Endothelial cell of umbilical vein (primary cell): ENCODE results near the gene DIP2A. TPM values are rescaled to one million over a fixed set of nuclear protein-coding genes. Genes with fewer than 3 reads are reported as not detected.
A peak's percentile ranks its signal among the peaks of the same experiment; 100 is the strongest.

Experiments used
- BruUV-seq: library from RNA; stranded (reverse); fragments of 400-500 nt; replicated peaks from 2 replicates; lab custom pipeline; 2021; lab: Mats Ljungman, UMichigan
- CTCF ChIA-PET: fragments of 300-600, 350-600 bp; sonication (Branson Sonifier 250); formaldehyde crosslinking; loops from one replicate; lab custom pipeline; 2021; ENCODE audit warnings: antibody characterized with exemption, inconsistent platforms; lab: Charles Lee
- POLR2A ChIA-PET: fragments of 300-600, 350-600 bp; sonication (Branson Sonifier 250); formaldehyde crosslinking; loops from one replicate; lab custom pipeline; 2021; ENCODE audit warnings: antibody characterized with exemption, inconsistent platforms; lab: Charles Lee
- DNase-seq: peaks from one replicate; pipeline ENCODE4 v3.0.0-alpha.2; 2011; ENCODE audit warnings: low read depth, low spot score
- FAIRE-seq: peaks from 2 replicates; lab custom pipeline; 2011; peaks lifted over from hg19 to GRCh38; lab: Jason Lieb, UNC
- H2AFZ ChIP-seq: 2 replicates; pipeline ENCODE4 v1.6.0; 2012; ENCODE audit warnings: low read depth, low read length, control low read depth, inconsistent platforms
- H3K27ac ChIP-seq: 2 replicates; pipeline ENCODE4 v1.5.1; 2011; ENCODE audit warnings: low read depth, mild to moderate bottlenecking, control low read depth, low read length, moderate library complexity; ENCODE audit not compliant: insufficient read depth
- H3K27me3 ChIP-seq, 2 experiments: 2 replicates each; pipeline versions ENCODE4 v1.6.0 to v1.6.1; 2011; ENCODE audit warnings: low read length in 2 of 2, mixed read lengths in 1 of 2; ENCODE audit not compliant: control insufficient read depth in 2 of 2, insufficient read depth in 2 of 2
- H3K36me3 ChIP-seq, 2 experiments: 2 replicates in 1 of 2; 3 replicates in 1 of 2; pipeline ENCODE4 v1.5.1; 2011; ENCODE audit warnings: low read length in 2 of 2, mild to moderate bottlenecking in 1 of 2, moderate library complexity in 1 of 2; ENCODE audit not compliant: control insufficient read depth in 2 of 2, insufficient read depth in 2 of 2; ENCODE audit errors: extremely low read depth in 1 of 2
- H3K4me1 ChIP-seq: 3 replicates; pipeline ENCODE4 v1.5.1; 2011; ENCODE audit warnings: mild to moderate bottlenecking, low read length; ENCODE audit not compliant: control insufficient read depth, insufficient read depth; ENCODE audit errors: extremely low read depth
- H3K4me2 ChIP-seq: 2 replicates; pipeline ENCODE4 v1.6.1; 2011; ENCODE audit warnings: low read length, control low read depth, mixed read lengths; ENCODE audit not compliant: insufficient read depth
- H3K4me3 ChIP-seq, 3 experiments: fragments of 200-600 bp in 1 of 3; sonication (generic), shearing (Covaris generic) in 1 of 3; replicated peaks in 1 of 3; 2 replicates each; pipeline ENCODE4 v1.5.1; 2011 to 2016; ENCODE audit warnings: control low read depth in 3 of 3, low read length in 3 of 3, mild to moderate bottlenecking in 2 of 3, inconsistent platforms in 1 of 3, low read depth in 1 of 3, moderate library complexity in 1 of 3; ENCODE audit not compliant: insufficient read depth in 1 of 3
- H3K79me2 ChIP-seq: 2 replicates; pipeline ENCODE4 v1.6.0; 2012; ENCODE audit warnings: low read length, inconsistent platforms; ENCODE audit not compliant: control insufficient read depth, insufficient read depth
- H3K9ac ChIP-seq: replicated peaks from 2 replicates; pipeline ENCODE3; 2011; ENCODE audit warnings: low read length, control low read depth; ENCODE audit not compliant: insufficient read depth; ENCODE audit errors: extremely low read depth
- H3K9me1 ChIP-seq: replicated peaks from 3 replicates; pipeline ENCODE4 v1.6.0; 2011; ENCODE audit warnings: mild to moderate bottlenecking, low read length; ENCODE audit not compliant: control insufficient read depth, insufficient read depth; ENCODE audit errors: extremely low read depth
- H3K9me3 ChIP-seq: replicated peaks from 2 replicates; pipeline ENCODE4 v1.5.1; 2012; ENCODE audit warnings: low read length, inconsistent platforms; ENCODE audit not compliant: control insufficient read depth, insufficient read depth
- H4K20me1 ChIP-seq: replicated peaks from 2 replicates; pipeline ENCODE3; 2011; ENCODE audit warnings: mild to moderate bottlenecking, low read length; ENCODE audit not compliant: control insufficient read depth, insufficient read depth; ENCODE audit errors: extremely low read depth
- EZH2 ChIP-seq: IDR thresholded peaks from 2 replicates; pipeline ENCODE4 v1.6.1; 2012; ENCODE audit warnings: borderline replicate concordance, low read depth, mild to moderate bottlenecking, moderate library complexity, low read length, inconsistent platforms; ENCODE audit not compliant: severe bottlenecking
- FOS ChIP-seq: IDR thresholded peaks from 2 replicates; pipeline ENCODE4 v1.6.1; 2011; ENCODE audit warnings: mild to moderate bottlenecking, low read length, moderate library complexity, borderline replicate concordance; ENCODE audit not compliant: insufficient read depth
- GATA2 ChIP-seq: IDR thresholded peaks from 2 replicates; pipeline ENCODE4 v1.7.0; 2011; ENCODE audit warnings: low read depth, mild to moderate bottlenecking, moderate library complexity, mixed read lengths, low read length; ENCODE audit not compliant: insufficient read length, insufficient read depth
- JUN ChIP-seq: IDR thresholded peaks from 2 replicates; pipeline ENCODE4 v1.6.1; 2011; ENCODE audit warnings: borderline replicate concordance, low read depth; ENCODE audit not compliant: insufficient read length, insufficient read depth
- MYC ChIP-seq: IDR thresholded peaks from one replicate; pipeline ENCODE4 v1.6.1; 2011; ENCODE audit warnings: mild to moderate bottlenecking, low read depth, low read length
- POLR2A ChIP-seq: IDR thresholded peaks from 2 replicates; pipeline ENCODE4 v1.6.1; 2012; ENCODE audit warnings: low read depth, mild to moderate bottlenecking, control low read depth, low read length
- POLR2AphosphoS5 ChIP-seq: IDR thresholded peaks from 2 replicates; pipeline ENCODE4 v1.6.1; 2012; ENCODE audit warnings: low read depth, mild to moderate bottlenecking, control low read depth, low read length, moderate library complexity; ENCODE audit not compliant: insufficient read depth
- dilution Hi-C: fragments of 300-500 bp; cut with MboI; formaldehyde crosslinking; loops from one replicate; pipeline ENCODE4 v1.15.0; 2019; ENCODE audit warnings: low sequenced_read_pairs; ENCODE audit not compliant: extremely low pct_ligation_motif_present
- intact Hi-C: fragments of 100-400 bp; cut with micrococcal nuclease; formaldehyde crosslinking; loops from one replicate; pipeline ENCODE4 v1.10.0; 2022
- polyA plus RNA-seq, 4 experiments: library from polyadenylated mRNA; depleted of rRNA in 3 of 4; stranded (reverse) in 3 of 4; unstranded in 1 of 4; fragments of >200 nt; gene quantifications; 2 replicates each; pipeline versions ENCODE4 v1.2.1 to v1.2.3, GENCODE V29; 2011 to 2012; ENCODE audit warnings: missing spikeins in 1 of 4
- total RNA-seq: library from RNA; stranded (reverse); gene quantifications from 2 replicates; pipeline ENCODE4 v1.2.3, GENCODE V29; 2021
- TF ChIP-seq, protein P1 (sequence below), 2 donors: IDR thresholded peaks; 1 replicate in 1 of 2; 2 replicates in 1 of 2; pipeline ENCODE4 v1.5.1; 2011; ENCODE audit warnings: low read length in 2 of 2, mild to moderate bottlenecking in 2 of 2, moderate library complexity in 2 of 2, control low read depth in 1 of 2, inconsistent platforms in 1 of 2, low read depth in 1 of 2; ENCODE audit not compliant: insufficient read depth in 1 of 2; ENCODE audit errors: extremely low read depth in 1 of 2
- TF ChIP-seq, protein P2 (sequence below): IDR thresholded peaks from 2 replicates; pipeline ENCODE4 v1.6.1; 2011; ENCODE audit not compliant: insufficient read depth, insufficient read length

The DIP2A gene
- total and polyA plus RNA-seq, 2 donors (not counting 3 experiments of a cell fraction or from before 2014, with no cell fraction given): 34.5 to 62.1 TPM

DNA sequence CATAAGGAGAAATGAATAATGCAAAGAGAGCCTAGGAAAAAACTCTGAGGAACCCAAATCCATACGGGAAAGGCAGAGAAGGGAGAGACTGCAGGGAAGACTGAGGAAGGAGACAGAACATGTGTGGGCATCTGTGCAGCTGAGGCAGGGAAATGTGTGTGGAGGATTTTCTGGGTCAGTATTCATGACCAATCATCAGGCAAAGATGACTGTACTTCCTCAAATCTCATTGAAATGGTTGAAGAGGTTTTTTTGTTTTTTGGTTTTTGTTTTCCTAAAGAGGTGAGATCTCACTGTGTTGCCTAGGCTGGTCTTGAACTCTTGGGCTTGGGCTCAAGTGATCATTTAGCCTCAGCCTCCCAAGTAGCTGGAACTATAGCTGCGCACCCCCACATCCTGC lies 15.7 kb downstream of the DIP2A start:
- Histone ChIP-seq H3K27ac (no peak overlapping the region), H3K4me2 (no peak overlapping the region), H3K36me3 (peaks cover under 1 to 2% of the 10 kb centered on the region in 2 experiments), H3K9ac (no peak overlapping the region), H3K4me3 (no peak overlapping the region), H3K9me3 (no peaks in the 10 kb centered on the region), H3K9me1 (no peaks in the 10 kb centered on the region), H3K27me3 (no peaks in the 10 kb centered on the region), H3K4me1 (peaks cover 8% of the 10 kb centered on the region), H2AFZ (no peak overlapping the region), H3K79me2 (peaks cover 38% of the 10 kb centered on the region), H4K20me1 (no peaks in the 10 kb centered on the region)
- DNase-seq: no peak
- FAIRE-seq: peak; percentile 84
- dilution Hi-C loops: no loop called here
- BruUV-seq: no TSS peak
- intact Hi-C loops: no loop called here
- ChIA-PET CTCF (interaction anchor here (0.9 to 1.3 kb wide), 3 partner anchors 11 to 52 kb away, joined by 3 read pairs; no protein-coding TSS in a partner anchor), POLR2A (no interaction called here)
- no peak for TF ChIP-seq POLR2AphosphoS5
- TF ChIP-seq JUN: no peak
- TF ChIP-seq POLR2A: no peak
- TF ChIP-seq EZH2: no peak
- TF ChIP-seq FOS: peak; percentile 39

DNA sequence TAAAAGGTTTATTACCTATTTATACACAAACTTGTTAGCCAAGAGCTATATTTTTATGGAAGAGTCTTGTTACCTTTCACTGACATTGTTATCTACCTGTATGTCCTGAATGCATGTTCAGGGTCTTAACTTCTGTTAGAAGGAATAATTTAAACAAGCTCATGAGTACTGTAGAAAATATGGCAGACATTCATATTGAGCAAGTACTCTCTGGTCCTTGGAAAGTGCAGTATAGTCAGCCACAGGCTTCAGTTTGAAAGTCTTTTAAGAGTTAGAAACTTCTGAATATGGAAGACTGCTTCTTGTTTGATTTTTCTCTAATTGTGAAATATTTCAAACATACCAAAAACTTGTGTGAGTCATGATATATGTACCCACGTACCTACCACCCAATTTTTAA lies 16.6 kb downstream of the DIP2A start:
- Histone ChIP-seq H3K36me3 (no peaks in the 10 kb centered on the region), H3K9ac (no peak overlapping the region), H3K9me1 (no peaks in the 10 kb centered on the region), H3K4me3 (no peak overlapping the region), H3K4me2 (no peak overlapping the region), H4K20me1 (no peaks in the 10 kb centered on the region), H3K4me1 (peaks cover 8% of the 10 kb centered on the region), H2AFZ (no peak overlapping the region), H3K9me3 (no peaks in the 10 kb centered on the region), H3K27ac (no peak overlapping the region), H3K27me3 (no peaks in the 10 kb centered on the region), H3K79me2 (peaks cover 42% of the 10 kb centered on the region)
- TF ChIP-seq POLR2AphosphoS5 (no peak), MYC (no peak), EZH2 (no peak), JUN (no peak), FOS (no peak), POLR2A (no peak), GATA2 (no peak)
- TF ChIP-seq, protein P1, sequence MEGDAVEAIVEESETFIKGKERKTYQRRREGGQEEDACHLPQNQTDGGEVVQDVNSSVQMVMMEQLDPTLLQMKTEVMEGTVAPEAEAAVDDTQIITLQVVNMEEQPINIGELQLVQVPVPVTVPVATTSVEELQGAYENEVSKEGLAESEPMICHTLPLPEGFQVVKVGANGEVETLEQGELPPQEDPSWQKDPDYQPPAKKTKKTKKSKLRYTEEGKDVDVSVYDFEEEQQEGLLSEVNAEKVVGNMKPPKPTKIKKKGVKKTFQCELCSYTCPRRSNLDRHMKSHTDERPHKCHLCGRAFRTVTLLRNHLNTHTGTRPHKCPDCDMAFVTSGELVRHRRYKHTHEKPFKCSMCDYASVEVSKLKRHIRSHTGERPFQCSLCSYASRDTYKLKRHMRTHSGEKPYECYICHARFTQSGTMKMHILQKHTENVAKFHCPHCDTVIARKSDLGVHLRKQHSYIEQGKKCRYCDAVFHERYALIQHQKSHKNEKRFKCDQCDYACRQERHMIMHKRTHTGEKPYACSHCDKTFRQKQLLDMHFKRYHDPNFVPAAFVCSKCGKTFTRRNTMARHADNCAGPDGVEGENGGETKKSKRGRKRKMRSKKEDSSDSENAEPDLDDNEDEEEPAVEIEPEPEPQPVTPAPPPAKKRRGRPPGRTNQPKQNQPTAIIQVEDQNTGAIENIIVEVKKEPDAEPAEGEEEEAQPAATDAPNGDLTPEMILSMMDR (IDR thresholded peaks at IDR 0.05; ENCODE audit: extremely low read depth in 1 of 2, insufficient read depth in 1 of 2, low read depth in 1 of 2, low read length in 2 of 2): no peak
- TF ChIP-seq, protein P2, sequence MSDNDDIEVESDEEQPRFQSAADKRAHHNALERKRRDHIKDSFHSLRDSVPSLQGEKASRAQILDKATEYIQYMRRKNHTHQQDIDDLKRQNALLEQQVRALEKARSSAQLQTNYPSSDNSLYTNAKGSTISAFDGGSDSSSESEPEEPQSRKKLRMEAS: no peak
- dilution Hi-C loops: no loop called here
- intact Hi-C loops: no loop called here
- CTCF ChIA-PET: interaction anchor here (0.9 to 1.3 kb wide), 3 partner anchors 12 to 51 kb away, joined by 3 read pairs; no protein-coding TSS in a partner anchor
- FAIRE-seq: no peak
- BruUV-seq: no TSS peak
- POLR2A ChIA-PET: no interaction called here
- DNase-seq: no peak
